DMS153 treated with DMSO at 0.1 percent for 48 hours (cell line): ENCODE results near the gene IFNAR2.
"Not testable (repeated sequence)": the region's sequence is repeated elsewhere in the genome, so short reads cannot be mapped to it uniquely, and the experiment has no call there.

Source experiments
- DNase-seq: peaks from one replicate; lab custom pipeline; 2025; ENCODE audit not compliant: unreplicated experiment; lab: John Stamatoyannopoulos, UW

Gene IFNAR2

DNA sequence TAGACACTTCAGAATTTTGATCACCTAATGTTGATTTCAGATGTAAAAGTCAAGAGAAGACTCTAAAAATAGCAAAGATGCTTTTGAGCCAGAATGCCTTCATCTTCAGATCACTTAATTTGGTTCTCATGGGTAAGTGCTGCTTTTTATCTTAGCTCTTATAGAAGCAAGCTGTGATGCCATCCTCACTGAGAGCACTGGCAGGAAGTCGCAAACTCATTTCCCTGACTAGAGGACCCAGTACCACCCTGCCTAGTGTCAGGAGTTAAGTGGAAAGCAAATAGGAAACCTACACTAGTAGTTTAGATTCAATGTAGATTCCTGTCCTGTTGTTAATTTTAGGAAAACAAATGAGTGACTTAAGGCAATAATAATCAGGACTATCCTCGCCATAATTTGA, 12.1 kb downstream of the IFNAR2 start:
- no peak for DNase-seq

DNA sequence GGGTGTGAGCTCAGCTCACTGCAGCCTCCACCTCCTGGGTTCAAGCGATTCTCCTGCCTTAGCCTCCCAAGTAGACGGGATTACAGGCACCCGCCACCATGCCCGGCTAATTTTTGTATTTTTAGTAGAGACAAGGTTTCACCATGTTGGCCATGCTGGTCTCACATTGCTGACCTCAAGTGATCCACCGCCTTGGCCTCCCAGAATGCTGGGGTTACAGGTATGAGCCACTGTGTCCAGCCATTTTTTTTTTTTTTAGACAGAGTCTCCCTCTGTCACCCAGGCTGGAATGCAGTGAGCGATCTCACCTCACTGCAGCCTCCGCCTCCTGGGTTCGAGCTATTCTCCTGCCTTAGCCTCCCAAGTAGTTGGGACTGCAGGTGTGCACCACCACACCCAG, 13.1 kb downstream of the IFNAR2 start:
- DNase-seq, result not testable (repeated sequence)

DNA sequence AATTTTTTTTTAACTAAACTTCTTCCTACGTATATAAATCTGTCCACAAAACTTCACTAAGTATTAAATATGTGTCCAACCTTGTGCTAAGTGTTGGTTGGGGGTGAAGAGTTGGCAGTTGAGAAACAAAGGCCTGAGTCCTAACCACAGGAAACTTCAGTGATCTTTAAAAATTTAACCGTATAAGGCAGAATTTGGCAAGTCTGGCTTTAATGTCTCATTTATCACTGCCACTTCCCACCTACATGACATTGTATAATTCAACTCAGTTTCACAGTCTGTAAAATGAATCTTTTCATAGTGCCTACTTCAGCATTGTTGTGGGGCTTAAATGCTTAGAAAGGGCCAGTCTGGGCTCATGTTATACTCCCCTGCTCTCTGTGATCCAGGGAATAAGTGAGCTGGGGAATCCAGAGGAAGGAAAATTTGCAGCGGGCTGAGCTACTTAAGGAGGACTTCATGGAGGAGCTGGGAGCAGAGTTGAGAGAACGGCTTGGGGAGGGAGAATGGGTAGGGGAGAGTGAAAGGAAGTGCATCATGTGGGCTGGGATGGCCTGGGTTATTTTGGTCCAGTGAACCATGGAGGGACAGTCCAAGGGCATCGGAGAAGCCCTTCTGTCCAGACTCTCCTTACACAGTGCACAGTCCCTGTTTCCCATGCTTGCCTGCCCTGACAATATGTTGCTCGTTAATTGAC, 14.5 kb downstream of the IFNAR2 start:
- DNase-seq, result no peak

DNA sequence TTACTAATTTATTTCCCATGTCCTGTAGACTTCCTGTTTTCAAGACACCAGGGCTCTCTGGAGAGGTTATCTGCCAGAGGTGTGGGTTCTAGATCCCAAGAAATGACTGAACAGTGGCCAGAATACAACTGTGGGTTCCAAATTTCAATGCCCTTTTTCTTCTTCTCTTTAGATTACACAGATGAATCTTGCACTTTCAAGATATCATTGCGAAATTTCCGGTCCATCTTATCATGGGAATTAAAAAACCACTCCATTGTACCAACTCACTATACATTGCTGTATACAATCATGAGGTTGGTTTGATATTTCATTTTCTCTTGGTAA, 15.0 kb downstream of the IFNAR2 start:
- DNase-seq, result no peak

DNA sequence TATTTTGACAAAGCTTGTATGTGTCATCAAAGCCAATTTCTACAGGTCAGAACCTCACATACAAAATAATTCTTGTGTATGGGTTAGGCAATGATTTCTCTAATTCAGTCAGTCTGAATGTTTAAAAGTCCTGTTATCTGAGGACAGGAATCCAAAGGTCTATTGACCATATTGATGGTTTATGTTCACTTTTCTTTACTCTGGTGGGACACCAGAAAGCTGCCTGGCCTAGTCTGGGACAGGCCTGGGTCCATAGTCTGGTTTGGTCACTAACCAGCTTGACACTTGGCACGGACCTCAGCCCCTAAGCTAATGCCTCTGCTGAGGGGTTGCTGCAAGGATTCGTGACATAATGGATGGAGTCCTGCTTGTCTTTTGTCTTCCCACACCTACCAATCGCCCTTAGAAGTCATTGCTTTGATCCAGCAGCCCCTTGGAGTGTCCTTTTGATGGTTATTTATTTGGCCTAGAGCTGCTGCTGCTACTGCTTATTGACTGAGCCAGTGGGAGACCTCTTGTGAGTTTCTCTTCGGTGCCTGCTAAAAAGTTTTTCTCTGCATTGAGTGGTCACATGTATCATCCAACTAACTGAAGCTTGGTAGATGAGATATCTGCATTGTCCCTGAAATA, 15.7 kb downstream of the IFNAR2 start:
- DNase-seq, result no peak

DNA sequence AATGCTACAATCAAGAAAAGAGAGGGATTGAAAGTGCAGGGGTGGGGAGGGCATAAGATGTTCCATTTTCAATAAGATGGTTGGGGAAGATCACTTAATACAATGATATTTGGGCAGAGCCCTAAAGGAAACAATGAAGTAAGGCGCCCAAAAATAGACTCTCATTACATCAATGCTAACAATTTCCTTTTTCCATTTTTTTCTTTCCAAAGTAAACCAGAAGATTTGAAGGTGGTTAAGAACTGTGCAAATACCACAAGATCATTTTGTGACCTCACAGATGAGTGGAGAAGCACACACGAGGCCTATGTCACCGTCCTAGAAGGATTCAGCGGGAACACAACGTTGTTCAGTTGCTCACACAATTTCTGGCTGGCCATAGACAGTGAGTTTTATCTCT, 16.8 kb downstream of the IFNAR2 start:
- no peak for DNase-seq

DNA sequence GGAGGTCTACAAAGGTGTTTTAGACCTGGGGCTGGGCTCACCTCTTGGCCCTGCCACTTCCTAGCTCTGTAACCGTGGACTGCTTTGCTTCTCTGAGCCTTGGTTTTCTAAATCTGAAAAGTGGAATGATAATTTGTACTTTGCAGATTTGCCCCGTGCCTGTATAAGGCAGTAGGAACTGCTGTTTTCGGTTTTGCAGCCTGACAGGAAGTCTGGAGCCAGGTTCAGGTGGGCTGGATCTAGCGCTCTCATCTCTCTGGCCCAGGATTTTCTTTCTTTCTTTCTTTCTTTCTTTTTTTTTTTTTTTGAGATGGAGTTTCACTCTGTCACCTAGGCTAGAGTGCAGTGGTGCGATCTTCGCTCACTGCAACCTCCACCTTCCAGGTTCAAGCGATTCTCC, 17.2 kb downstream of the IFNAR2 start:
- no peak for DNase-seq

DNA sequence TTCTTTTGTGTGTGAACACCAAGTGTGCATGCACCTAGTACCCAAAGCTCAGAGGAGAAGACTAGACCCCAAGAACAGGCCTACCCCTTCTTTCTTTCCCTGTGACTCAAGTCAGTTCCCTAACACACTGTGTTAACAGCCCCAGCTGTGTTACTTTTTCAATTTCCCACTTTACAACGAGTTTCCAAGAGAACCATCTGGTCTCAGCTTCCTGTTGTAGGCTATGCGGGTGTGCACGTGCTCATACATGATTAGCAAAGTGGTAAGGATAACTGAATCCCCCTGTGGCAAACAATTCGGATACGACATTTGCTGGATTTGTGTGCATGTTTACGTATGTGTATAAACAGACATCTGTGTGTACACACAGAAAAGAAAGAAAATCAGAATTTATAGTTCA, 17.9 kb downstream of the IFNAR2 start:
- no peak for DNase-seq

DNA sequence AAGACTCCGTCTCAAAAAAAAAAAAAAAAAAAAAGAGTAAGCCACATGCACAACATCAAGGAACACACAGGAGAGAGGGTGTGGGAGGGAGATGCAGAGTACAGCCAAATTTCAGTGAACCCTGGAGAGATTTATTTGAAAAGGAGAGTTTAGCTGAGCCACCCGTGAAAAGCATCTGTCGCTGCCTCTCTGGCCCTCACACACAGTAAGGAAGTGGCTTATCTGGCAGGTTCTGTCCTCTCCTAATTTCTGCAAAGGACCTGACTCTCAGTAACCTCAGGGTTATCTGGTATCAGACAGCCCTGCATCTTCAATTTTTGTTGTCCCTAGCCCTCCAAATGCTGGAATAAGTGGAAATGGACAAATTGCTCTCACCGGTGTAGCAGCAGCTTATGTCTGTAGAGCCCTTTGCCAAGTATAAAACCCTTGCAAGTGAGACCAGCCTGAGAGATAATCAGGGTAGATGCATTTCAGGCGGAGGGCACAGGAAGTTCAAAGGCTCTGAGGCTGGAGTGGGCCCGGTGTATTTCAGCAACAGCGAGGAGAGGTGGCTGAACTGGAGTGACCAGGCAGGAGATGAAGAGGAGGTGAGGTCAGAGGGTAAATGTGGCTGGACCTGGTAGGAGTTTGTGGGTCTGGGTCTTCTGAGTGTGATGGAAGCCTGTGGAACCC, 19.7 kb downstream of the IFNAR2 start:
- DNase-seq, result no peak

DNA sequence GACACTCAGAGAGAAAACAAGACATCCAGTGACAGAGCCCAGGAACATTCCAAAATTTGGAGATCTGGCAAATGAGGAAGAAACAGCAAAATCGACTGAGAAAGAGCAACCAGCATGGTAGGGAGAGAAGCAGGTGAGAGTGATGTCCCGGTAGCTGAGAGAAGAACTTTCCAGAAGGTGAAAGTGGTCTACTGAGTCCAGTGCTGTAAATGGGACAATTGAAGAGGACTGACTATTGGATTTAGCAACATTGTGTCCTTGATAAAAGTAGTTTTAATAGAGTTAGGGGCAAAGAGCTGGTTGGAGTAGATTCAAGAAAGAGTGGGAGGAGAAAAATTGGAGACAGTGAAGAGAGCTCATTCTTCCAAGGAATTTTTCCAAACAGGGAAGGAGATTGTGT, 21.4 kb downstream of the IFNAR2 start:
- DNase-seq, result no peak

DNA sequence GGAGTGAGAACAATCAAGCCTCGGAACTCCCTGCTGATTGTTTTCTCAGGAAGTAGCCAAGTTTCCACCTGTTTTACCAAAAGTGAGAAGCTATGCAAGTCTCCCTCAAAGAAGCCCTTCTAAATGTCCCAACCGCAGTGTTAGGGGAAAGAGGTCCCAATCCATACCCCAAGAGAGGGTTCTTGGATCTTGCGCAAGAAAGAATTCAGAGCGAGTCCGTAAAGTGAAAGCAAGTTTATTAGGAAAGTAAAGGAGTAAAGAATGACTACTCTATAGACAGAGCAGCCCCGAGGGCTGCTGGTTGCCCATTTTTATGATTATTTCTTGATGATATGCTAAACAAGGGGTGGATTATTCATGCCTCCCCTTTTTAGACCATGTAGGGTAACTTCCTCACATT, 23.6 kb downstream of the IFNAR2 start:
- not testable (repeated sequence) for DNase-seq

DNA sequence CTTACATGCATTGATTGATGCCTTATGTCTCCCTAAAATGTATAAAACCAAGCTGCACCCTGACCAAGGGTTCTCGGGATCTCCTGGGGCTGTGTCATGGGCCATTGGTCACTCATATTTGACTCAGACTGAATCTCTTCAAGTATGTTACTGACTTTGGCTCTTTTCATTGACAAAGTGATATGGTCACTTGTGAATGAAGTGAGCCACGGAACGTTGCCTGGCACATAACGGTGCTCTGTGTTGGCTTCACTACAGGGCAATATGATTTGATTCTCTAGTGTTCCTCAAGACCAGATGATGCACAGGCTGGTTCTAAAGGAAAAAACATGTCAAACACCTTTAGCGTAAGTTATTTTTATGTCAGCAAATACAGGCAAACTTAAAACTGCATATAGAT, 25.0 kb downstream of the IFNAR2 start:
- no peak for DNase-seq

DNA sequence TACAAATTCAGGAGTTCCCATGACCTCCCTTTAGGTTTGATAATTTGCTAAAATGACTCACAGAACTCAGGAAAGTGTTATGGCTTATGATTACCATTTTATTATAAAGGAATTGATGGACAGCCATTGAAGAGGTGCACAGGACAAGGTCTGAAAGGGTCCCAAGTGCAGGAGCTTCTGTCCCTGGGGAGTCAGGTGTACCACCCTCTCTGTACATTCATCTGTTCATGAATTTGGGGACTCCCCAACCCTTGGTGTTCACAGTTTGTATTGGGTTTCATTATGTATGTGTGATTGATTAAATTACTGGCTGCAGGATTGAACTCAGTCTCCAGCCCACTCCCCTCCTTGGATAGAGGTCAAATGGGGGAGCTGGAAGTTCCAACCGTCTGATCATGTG, 25.7 kb downstream of the IFNAR2 start:
- no peak for DNase-seq

DNA sequence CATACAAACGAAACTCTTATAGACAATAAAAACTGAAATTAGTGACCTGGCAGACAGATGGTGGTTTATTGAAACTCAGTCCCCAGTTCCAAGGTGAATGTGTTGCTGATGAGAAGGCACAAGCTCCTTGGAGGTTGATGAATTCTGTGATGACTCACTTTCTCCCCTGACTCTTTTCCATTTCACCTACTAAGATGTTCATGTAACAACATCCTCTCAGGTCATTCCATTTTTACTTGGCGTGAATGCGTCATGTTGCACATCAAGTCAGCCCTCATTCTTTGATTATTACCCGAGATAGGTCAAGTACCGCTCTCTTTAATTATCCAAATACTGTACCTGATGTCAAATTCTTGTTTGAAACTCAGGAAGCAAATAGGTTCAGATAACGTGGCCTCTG, 26.3 kb downstream of the IFNAR2 start:
- no peak for DNase-seq

DNA sequence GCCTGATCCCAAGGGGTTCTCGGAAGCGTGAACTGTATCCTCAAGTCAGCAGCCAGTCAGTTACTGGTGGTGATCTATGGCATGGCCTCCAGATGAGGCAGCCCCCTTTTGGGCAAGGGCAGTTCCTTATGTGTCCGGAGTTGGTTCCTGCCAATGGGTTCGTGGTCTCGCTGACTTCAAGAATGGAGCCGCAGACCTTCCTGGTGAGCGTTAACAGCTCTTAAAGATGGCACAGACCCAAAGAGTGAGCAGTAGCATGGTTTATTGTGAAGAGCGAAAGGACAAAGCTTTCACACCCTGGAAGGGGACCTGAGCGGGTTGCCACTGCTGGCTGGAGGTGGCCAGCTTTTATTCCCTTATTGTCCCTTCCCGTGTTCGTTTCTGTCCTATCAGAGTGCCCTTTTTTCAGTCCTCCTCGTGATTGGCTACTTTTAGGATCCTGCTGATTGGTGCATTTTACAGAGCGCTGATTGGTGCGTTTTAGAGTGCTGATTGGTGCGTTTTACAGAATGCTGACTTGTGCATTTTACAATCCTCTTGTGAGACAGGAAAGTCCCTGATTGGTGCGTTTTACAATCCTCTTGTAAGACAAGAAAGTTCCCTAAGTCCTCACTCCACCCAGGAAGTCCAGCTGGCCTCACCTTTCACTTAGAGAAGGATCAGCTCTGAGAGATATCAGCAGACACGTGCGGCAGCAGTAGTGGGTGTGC, 27.5 kb downstream of the IFNAR2 start:
- DNase-seq, result no peak

DNA sequence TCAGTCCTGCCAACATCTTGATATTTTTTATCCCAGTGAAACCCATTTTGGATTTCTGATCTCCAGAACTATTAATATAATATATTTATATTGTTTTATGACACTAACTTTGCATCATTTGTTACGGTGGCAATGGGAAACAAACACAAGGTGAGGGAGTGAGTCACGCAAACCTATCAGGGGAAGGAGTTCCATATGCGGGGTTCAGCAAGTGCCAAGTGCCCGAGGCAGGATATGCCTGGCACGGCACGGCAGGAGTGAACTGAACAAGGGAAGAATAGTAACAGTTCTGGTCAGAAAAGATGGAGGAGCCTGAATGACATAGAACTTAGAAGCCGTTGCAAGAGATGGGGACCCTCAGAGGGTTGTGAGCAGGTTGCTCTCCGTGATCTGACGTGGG, 28.7 kb downstream of the IFNAR2 start:
- DNase-seq, result no peak

DNA sequence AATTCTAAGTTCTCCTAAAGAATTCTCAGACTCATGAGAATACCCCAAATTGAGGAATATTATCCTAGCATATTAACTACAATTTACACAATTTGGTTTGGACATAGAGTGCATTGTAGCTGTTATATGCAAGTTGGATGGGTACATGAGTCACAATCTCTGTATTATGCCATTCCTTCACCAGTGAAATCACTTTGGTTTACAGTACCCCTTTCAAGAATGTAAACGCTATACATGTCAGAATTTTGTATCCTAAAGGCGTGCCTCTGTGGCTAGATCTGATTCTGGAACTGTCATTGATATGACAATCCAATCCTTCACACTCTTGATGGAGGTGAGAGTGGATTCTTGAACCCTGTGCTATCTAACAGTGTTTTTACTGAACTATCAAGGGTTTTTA, 29.7 kb downstream of the IFNAR2 start:
- DNase-seq, result no peak

DNA sequence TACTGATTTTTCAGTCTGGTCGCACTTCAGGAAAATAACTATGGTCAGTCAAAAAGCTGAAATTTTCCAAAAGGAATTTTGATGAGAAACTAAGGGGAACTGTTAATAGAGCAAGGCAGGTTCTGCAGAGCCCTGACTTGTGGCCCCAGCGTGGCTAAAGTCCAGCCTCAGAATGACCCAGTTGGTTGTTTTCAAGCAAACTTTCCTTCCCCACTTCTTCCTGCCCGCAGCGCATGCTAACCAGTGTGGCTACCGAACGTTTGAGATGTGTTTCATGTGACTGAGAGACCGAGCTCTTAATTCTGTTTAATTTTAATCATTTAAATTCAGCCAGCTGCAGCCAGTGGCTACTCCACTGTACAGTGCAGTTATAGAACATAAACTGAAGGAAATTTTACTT, 30.3 kb downstream of the IFNAR2 start:
- DNase-seq, result no peak

DNA sequence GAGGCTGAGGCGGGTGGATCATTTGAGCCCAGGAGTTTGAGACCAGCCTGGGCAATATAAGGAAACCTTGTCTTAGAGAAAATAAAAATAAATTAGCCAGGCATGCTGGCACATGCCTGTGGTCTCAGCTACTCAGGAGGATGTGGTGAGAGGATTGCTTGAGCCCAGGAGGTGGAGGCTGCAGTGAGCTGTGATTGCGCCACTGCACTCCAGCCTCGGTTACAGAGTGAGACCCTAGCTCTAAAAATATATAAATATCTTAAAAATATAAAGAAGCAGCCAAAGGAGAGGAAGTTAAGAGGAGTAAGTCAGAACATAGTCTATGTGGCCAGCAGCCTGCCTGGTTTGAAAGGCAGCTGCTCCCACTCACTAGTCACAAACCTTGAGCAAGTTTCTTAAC, 31.9 kb downstream of the IFNAR2 start:
- no peak for DNase-seq

DNA sequence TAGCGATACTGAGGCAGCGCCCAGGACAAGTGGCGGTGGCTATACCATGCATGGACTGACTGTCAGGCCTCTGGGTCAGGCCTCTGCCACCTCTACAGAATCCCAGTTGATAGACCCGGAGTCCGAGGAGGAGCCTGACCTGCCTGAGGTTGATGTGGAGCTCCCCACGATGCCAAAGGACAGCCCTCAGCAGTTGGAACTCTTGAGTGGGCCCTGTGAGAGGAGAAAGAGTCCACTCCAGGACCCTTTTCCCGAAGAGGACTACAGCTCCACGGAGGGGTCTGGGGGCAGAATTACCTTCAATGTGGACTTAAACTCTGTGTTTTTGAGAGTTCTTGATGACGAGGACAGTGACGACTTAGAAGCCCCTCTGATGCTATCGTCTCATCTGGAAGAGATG, 33.2 kb downstream of the IFNAR2 start:
- no peak for DNase-seq

DNA sequence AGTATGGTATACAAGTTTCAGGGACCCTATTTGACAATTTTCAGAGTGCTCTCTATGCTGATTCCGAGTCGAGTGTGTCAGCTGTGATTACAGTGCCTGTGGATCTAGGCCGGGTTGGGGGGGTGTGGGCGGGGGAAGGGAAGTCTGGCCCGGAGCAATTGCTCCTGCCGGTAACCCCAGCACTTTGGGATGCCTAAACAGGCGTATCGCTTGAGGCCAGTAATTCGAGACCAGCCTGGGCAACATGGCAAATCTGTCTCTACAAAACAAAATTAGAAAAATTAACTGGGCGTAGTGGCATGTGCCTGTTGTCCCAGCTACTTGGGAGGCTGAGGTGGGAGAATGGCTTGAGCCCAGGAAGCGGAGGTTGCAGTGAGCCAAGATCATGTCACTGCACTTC, 34.8 kb downstream of the IFNAR2 start:
- DNase-seq, result no peak

DNA sequence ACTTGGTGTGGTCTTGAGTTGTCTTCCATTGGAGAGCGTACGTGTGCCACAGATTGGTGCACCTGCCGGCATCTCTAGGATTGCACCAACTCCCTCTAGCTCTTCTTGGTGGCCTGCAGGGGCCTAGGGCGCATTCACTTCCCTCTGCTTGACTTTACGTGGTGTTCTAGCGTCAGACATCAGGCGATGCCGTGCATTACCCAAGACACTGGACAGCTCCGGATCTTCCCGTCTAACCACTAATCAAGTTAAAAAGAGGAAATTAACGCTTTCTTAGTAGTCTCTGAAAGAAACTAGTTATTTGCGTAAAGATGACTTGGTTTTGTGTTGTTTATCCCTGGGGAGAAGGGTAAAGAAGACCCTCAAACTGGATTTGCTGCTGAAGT, 35.9 kb downstream of the IFNAR2 start:
- DNase-seq, result no peak
